ENCODE measurements around the gene HOXC6.

DNA sequence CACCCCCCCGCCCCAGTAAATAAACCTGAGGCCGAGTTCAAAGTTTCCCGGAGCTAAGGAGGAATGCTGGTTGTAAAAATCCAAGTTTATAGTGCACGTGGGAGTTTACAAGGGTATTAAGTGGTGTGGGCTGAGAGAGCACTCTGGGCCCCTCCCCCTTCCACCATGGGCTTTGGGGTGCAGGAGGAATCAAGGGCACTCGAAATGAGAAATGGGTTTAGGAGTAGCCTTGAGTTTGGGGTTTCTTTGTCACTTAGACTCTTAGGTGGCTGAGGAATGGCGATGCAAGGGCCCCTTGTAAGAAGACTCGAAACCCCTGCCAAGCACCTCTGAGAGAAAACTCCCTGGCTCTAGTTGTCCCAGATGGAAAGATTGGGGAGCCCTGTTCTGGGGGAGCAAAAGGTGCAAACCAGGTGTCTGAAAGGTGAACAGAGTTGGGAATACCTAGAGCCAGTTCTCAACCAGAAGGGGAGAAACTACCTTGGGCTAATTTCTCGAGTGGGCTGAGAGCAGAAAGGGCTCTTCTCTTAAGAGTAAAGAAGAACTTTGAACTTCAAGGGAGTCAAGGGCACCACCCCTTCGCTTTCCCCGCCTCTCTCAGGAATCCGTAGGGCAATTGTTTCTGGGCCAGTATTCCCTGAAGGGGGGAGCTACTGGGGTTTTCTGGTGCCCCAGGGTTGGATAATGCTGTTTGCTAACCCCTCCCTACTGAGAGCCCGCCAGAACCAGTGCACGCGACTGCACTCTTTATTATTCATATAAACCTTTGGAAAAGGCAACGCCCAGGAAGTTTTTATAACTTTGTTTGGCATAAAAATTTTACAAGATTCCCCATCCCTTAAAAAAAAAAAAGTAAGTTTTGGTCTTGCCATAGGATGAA lies 49.5 kb upstream of the HOXC6 start:
- TF ChIP-seq, protein P1, sequence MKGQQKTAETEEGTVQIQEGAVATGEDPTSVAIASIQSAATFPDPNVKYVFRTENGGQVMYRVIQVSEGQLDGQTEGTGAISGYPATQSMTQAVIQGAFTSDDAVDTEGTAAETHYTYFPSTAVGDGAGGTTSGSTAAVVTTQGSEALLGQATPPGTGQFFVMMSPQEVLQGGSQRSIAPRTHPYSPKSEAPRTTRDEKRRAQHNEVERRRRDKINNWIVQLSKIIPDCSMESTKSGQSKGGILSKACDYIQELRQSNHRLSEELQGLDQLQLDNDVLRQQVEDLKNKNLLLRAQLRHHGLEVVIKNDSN (CRISPR knock-in tag; IDR thresholded peaks at IDR 0.05), result no peak
- TF ChIP-seq, protein P2, sequence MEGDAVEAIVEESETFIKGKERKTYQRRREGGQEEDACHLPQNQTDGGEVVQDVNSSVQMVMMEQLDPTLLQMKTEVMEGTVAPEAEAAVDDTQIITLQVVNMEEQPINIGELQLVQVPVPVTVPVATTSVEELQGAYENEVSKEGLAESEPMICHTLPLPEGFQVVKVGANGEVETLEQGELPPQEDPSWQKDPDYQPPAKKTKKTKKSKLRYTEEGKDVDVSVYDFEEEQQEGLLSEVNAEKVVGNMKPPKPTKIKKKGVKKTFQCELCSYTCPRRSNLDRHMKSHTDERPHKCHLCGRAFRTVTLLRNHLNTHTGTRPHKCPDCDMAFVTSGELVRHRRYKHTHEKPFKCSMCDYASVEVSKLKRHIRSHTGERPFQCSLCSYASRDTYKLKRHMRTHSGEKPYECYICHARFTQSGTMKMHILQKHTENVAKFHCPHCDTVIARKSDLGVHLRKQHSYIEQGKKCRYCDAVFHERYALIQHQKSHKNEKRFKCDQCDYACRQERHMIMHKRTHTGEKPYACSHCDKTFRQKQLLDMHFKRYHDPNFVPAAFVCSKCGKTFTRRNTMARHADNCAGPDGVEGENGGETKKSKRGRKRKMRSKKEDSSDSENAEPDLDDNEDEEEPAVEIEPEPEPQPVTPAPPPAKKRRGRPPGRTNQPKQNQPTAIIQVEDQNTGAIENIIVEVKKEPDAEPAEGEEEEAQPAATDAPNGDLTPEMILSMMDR (IDR thresholded peaks at IDR 0.05), result no peak
- TF ChIP-seq, protein P3, sequence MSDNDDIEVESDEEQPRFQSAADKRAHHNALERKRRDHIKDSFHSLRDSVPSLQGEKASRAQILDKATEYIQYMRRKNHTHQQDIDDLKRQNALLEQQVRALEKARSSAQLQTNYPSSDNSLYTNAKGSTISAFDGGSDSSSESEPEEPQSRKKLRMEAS (CRISPR knock-in tag; IDR thresholded peaks at IDR 0.05), result no peak
- TF ChIP-seq NR2C2 (CRISPR knock-in tag; IDR thresholded peaks at IDR 0.05), result no peak

Data from WTC11 (cell line).